Superior temporal gyrus (tissue), 1 donor: ENCODE measurements around the gene REXO5.
A peak's percentile ranks its signal among the peaks of the same experiment; 100 is the strongest.
"Not testable (repeated sequence)": the region's sequence is repeated elsewhere in the genome, so short reads cannot be mapped to it uniquely, and the experiment has no call there.

ENCODE experiments used
- DNase-seq: peaks from one replicate; pipeline ENCODE4 v3.0.0-alpha.2; 2016; ENCODE audit errors: extremely low spot score

REXO5 gene

DNA sequence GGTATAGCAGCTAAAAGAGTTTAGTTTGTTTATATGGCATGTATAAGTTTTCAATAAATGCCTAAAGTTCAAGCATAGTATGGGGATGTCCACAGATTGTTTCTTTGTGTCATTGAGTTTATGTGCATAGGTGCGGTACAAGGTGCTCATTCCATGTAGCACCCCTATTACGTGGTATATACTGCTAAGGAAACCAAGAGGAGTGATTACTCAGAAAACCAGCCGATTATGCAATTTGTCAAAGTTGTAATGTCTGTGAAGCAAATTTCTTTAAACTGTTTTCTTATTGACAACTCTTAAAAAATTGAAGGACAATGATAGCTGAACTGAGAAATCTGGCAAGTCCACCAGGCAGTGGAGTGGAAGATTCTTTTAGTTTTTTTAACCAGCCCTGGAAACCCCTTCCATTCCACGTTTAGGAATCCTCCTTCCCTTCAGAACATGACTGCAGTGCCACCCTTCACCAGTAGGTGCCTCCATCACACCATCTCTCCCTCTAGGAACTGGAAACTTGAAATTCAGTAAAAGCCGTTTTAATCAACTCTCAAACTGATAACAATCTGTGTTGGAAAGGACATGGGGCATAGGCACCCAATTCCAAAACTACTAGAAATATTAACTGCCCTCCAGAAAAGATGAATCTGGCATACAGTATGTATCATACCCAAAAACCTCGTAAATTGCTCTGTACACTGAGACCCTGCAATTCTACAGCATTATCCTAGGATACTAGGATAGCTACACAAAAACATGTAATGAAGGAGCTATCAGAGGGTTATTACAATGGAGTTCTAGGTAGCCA lies 43.5 kb downstream of the REXO5 start:
- DNase-seq, result peak; percentile 93

GRCh38 chr16:20850981-20851380 lies 44.7 kb downstream of the REXO5 start:
- DNase-seq, result no peak

GRCh38 chr16:20851601-20852000 lies 45.3 kb downstream of the REXO5 start:
- peak; percentile 46 for DNase-seq

DNA sequence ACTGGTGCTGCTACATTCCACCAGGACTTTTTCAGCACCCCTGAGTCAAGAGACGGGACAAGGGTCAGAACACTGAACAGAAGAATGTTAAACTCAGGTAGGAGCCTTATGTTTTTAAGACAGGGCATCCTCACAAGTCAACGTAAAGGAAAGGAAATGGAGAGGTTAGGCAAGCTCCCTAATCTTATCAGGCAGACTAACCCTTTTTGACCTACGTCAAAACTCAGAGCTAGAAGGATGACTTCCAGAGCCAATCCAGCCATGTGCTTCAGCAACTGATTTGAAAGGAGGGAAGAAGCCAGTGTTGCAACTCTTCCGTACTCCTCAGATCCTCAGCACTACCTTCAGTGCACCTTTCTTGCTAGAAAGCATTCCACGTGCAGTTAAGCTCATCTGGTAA lies 46.8 kb downstream of the REXO5 start:
- no peak for DNase-seq

- no peak for DNase-seq
Observed at GRCh38 chr16:20853981-20854620, 47.8 kb downstream of the REXO5 start.

- DNase-seq, result no peak
Observed at GRCh38 chr16:20854963-20855362, 48.6 kb downstream of the REXO5 start.

- DNase-seq, result no peak
Observed at GRCh38 chr16:20857281-20857680, 51.0 kb downstream of the REXO5 start.

GRCh38 chr16:20859229-20859628 lies 52.9 kb downstream of the REXO5 start:
- no peak for DNase-seq

DNA sequence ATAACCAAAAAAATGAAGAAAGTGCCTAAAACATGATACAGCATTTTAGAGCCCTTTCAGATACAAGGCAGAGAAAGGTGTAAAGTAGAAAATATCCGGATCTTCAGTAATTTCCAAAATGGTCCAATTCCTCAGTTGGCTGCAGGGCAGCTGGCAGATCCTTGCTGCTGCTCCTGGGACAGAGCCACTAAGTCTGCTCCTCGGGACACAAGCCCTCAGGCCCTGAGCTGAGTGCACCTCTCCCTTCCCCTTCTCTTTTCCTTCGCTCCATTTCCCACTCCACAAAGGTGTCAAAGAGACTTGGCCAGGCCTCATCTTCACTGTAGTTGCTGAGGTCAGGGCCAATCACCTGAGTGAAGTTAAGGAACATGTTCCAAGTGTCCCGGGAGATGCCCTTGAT lies 53.4 kb downstream of the REXO5 start:
- no peak for DNase-seq

GRCh38 chr16:20860361-20860760 lies 54.0 kb downstream of the REXO5 start:
- no peak for DNase-seq

- DNase-seq, result not testable (repeated sequence)
Observed at GRCh38 chr16:20860995-20861394, 54.7 kb downstream of the REXO5 start.

DNA sequence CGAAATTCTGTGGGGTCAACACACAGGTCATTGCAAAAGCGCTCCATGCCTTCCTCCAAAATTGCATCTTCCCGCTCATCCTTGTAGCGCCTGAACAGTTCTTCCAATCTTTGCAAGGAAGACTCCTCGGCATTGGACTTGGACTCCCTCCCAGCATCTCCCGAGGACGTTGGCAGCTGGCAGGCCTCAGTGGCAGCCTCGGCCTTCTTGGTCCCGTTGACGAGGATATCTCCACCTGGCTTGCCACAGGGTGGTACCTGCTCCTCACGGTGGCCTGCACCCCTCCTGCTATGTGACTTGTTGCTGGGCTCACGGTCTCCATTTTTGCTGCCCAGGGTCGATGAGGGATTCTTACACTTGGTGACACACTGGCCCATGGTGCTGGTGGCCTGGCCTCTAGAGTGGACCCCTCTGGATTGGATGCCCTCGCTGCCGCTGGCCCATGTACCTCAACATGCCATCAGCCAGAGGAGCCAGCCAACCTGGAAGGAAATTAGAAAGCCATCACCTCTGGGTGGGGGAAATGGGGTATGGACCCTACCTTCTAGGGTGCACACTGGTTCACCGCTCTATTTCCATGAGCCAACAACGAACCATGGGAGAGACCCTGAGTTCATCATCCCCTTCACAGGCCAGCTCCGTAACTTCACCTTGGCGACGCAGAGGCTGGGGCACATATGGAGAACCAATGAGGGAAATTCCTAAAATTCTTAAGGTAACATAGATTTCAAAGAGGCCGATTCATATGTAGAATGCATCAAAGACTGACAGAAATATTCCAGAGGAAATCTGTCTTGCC lies 56.0 kb downstream of the REXO5 start:
- DNase-seq, result no peak

DNA sequence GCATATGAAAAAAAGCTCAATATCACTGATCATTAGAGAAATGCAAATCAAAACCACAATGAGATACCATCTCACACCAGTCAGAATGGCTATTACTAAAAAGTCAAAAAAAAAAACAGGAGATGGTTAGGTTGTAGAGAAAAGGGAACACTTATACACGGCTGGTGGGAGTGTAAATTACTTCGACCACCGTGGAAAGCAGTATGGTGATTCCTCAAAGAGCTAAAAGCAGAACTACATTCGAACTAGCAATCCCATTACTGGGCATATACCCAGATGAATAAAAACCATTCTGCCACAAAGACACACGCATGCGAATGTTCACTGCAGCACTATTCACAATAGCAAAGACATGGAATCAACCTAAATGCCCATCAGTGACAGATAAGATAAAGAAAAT lies 58.0 kb downstream of the REXO5 start:
- not testable (repeated sequence) for DNase-seq

GRCh38 chr16:20865420-20866131 lies 59.2 kb downstream of the REXO5 start:
- no peak for DNase-seq

GRCh38 chr16:20866145-20866772 lies 59.9 kb downstream of the REXO5 start:
- no peak for DNase-seq

DNA sequence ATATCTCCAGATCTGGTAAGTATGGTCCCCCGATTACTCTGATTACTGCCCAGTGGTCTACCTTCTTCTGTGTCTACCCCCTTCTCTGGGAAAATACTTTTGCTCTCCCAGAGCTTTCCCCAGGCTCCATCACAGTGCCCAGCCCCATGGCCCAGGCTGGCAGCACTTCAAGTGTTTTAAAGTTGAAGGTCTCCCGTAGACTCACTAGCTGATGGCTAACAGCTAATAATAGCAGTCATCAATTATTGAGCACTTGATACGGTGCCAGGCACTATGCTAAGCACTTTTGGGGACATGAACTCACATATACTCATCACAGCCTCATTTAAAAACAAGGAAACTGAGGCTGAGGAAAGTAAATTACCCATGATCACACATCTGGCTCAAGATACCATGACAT lies 60.5 kb downstream of the REXO5 start:
- DNase-seq, result no peak

DNA sequence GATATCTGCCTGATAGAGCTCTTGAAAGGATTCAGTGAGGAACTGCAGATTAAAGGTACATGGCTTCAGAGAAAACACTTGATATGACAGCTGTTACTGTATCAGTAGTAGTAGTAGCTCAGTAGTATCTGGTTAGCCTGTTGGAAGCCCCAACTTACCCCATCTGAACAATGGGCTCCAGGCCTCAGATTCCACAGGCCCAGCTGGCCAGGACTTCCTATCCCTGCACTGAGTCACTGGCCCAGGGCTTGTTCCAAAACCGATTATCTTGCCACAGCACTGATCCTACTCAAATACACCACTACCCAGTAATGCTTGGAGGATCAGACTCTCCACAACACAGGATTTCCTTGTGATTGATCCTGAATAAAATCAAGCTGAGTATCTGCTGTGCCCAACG lies 61.3 kb downstream of the REXO5 start:
- no peak for DNase-seq

DNA sequence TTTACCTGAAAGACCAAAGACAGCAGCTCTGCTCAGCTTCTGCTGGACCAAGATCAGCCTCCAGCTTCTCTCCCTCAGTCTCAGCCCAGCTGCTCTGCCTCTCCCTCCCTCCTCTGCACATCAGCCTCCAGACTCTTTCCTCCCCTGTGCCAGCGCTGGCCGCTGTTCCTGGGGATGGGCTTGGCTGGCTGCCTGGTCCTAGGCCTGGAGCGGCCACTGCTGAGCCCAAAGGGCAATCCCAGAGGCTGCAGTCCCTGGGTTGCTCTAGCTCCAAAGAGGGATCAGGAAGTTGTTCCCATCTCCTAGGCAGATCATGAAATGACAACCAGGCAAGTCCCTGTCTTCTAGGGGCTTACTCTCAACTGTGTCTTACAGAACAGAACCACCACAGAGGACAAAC lies 62.6 kb downstream of the REXO5 start:
- DNase-seq, result peak; percentile 79

DNA sequence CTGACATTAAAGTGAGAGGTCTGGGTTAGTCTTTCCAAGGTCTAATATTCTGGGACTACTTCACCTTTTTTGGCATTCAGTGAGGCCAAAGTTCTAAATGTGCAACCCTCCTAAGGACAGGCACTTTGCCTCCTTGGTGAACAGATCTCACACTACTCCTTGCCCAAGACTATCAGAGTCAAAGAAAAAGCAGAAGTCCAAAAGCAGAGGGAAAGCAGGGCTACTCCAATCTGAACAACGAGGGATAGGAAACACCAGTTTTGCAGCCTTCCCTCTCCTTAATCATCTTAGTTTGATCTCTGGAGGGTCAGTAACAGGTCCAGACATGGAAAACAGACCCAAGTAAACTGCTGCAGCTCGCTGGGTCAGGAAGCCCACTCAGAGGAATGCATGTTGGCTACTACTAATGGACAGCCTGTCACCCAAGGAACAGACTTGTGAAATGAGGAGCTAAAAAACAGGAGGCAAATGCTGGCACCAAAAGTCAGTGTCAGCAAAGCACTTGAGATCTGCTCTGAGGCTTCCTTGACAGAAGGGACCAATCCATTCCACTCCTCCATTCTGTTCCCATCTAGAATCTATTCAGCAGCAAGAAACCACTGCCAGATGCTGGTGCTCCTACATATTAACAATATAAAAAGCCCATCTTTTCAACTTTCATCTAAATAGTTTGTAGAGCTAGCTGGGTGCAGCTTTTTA lies 63.9 kb downstream of the REXO5 start:
- DNase-seq, result no peak

GRCh38 chr16:20871258-20871657 lies 64.9 kb downstream of the REXO5 start:
- no peak for DNase-seq
